ENCODE results near the gene ATP8A2. TPM values are rescaled to one million over a fixed set of nuclear protein-coding genes. Genes with fewer than 3 reads are reported as not detected.

The ATP8A2 gene
- total and polyA plus RNA-seq, 2 of the 8 experiments (the other 6 are each of a cell fraction or from before 2014, with no cell fraction given), result 2.4 to 8.3 TPM

- Histone ChIP-seq H3K4me1 (replicated peaks in 1 of 4; ENCODE audit: control insufficient read depth in 3 of 4, insufficient read depth in 4 of 4, low read length in 3 of 4) (peaks cover 0 to 2% (median 0%) of the 10 kb centered on the region in 4 experiments; a peak in 1 of 7 replicates), H3K18ac (ENCODE audit: extremely low read depth, low read length) (no peak overlapping the region), H4K91ac (replicated peaks; ENCODE audit: insufficient read length, low read length) (no peak overlapping the region), H3K4ac (replicated peaks; ENCODE audit: insufficient read length, low read depth, low read length) (no peak overlapping the region), H3K14ac (ENCODE audit: insufficient read length) (no peak overlapping the region), H3K27ac (ENCODE audit: low read depth, low read length) (no peak overlapping the region), H3K9me3 (ENCODE audit: insufficient read depth in 2 of 2, low read depth in 1 of 2, low read length in 1 of 2) (no peaks in the 10 kb centered on the region; a peak in 1 of 4 replicates), H3K9ac (replicated peaks in 1 of 4; ENCODE audit: extremely low read depth in 1 of 4, low read depth in 3 of 4, low read length in 3 of 4) (no peak overlapping the region), H3K27me3 (replicated peaks in 1 of 4; ENCODE audit: control insufficient read depth in 3 of 4, extremely low read depth in 1 of 4, insufficient read depth in 3 of 4, low read length in 3 of 4) (no peaks in the 10 kb centered on the region), H4K8ac (ENCODE audit: extremely low read depth, insufficient read depth, low read length) (no peak overlapping the region), H3K36me3 (ENCODE audit: control insufficient read depth in 2 of 4, insufficient read depth in 4 of 4, low read length in 3 of 4) (no peaks in the 10 kb centered on the region), H2BK120ac (replicated peaks; ENCODE audit: low read depth, low read length) (no peak overlapping the region), H2BK20ac (ENCODE audit: low read length) (no peak overlapping the region), H3K23me2 (ENCODE audit: low read depth, low read length) (no peaks in the 10 kb centered on the region), H3K79me1 (ENCODE audit: low read depth, low read length) (no peaks in the 10 kb centered on the region), H4K5ac (ENCODE audit: insufficient read length, low read depth, low read length) (no peak overlapping the region), H2BK5ac (ENCODE audit: low read depth, low read length) (no peak overlapping the region), H2AK5ac (ENCODE audit: low read depth, low read length) (no peak overlapping the region), H3K4me3 (ENCODE audit: extremely low read depth in 1 of 4, insufficient read depth in 2 of 4, low read depth in 3 of 4, low read length in 4 of 4) (no peak overlapping the region), H3K56ac (replicated peaks; ENCODE audit: insufficient read length, low read depth, low read length) (no peak overlapping the region), H4K20me1 (replicated peaks in 1 of 2; ENCODE audit: control insufficient read depth in 1 of 2, insufficient read depth in 2 of 2, low read length in 2 of 2) (no peaks in the 10 kb centered on the region), H3K79me2 (ENCODE audit: control insufficient read depth in 1 of 2, insufficient read depth in 2 of 2, low read length in 2 of 2) (no peaks in the 10 kb centered on the region), H2BK15ac (ENCODE audit: low read length) (no peak overlapping the region), H2BK12ac (ENCODE audit: low read depth, low read length) (no peak overlapping the region), H3K4me2 (ENCODE audit: insufficient read depth in 1 of 2, low read depth in 2 of 2, low read length in 2 of 2) (no peak overlapping the region), H3K23ac (ENCODE audit: insufficient read length) (no peak overlapping the region), H2AFZ (ENCODE audit: low read length) (no peak overlapping the region)
- no peak for DNase-seq (ENCODE audit: low read depth in 1 of 2, low spot score in 2 of 2)
- TF ChIP-seq RAD21 (IDR thresholded peaks at IDR 0.05 in 1 of 2, conservative IDR thresholded peaks at IDR 0.05 in 1 of 2; ENCODE audit: low read depth in 2 of 2, low read length in 2 of 2) (peak; percentile 21 to 44; a peak in 2 of 4 replicates), SIX5 (IDR thresholded peaks at IDR 0.05; ENCODE audit: low read depth, low read length) (no peak), CREB1 (IDR thresholded peaks at IDR 0.05) (no peak), CTCF (IDR thresholded peaks at IDR 0.05; ENCODE audit: control extremely low read depth in 1 of 3, insufficient read depth in 1 of 3, low read depth in 1 of 3, low read length in 3 of 3) (peak; percentile 27 to 46 (median 30)), CEBPB (IDR thresholded peaks at IDR 0.05; ENCODE audit: low read depth, low read length) (no peak)
- POLR2A ChIA-PET (ENCODE audit: partially characterized antibody), result interaction anchor here (1.4 kb wide), 1 partner anchor 373 kb away, joined by 5 read pairs; no protein-coding TSS in a partner anchor
- 79% methylated on average over 2 of the region's 2 CpGs; no CpG with 5 or more reads in 1 of the 2 experiments for WGBS, 2 experiments (ENCODE audit: extremely low coverage in 1 of 2, insufficient coverage in 1 of 2, insufficient read length in 1 of 2, insufficient replicate concordance in 2 of 2, low coverage in 1 of 2, low lambda C conversion rate in 2 of 2, missing lambda C conversion rate in 1 of 2)
- CTCF ChIA-PET (ENCODE audit: partially characterized antibody), result interaction anchor here (0.9 to 1.4 kb wide), 2 partner anchors 8 to 40 kb away, joined by 3 read pairs; no protein-coding TSS in a partner anchor
- no peak for FAIRE-seq
Observed at GRCh38 chr13:25678398-25678797, 306.6 kb downstream of the ATP8A2 start.

Data from H1 (cell line).